ENCODE data around the gene MFGE8. TPM values are rescaled to one million over a fixed set of nuclear protein-coding genes. Genes with fewer than 3 reads are reported as not detected.

The MFGE8 gene
- polyA plus RNA-seq, 1 donor from 2014 or later = 1.1 TPM

- H3K4me2 ChIP-seq (ENCODE audit: low read length) = no peak overlapping the region
- H2AFZ ChIP-seq (ENCODE audit: low read depth, low read length) = no peak overlapping the region
- H4K20me1 ChIP-seq (ENCODE audit: insufficient read depth) = no peaks in the 10 kb centered on the region
- H3K4me3 ChIP-seq (ENCODE audit: low read length) = no peak overlapping the region
- no peaks in the 10 kb centered on the region for H3F3A ChIP-seq (ENCODE audit: insufficient read depth, low read length, poor library complexity, severe bottlenecking)
- no peak for TF ChIP-seq CTCF (IDR thresholded peaks at IDR 0.05; ENCODE audit: poor library complexity, severe bottlenecking)
- TF ChIP-seq EZH2 (IDR thresholded peaks at IDR 0.05; ENCODE audit: borderline replicate concordance, insufficient read depth, low read length, poor library complexity, severe bottlenecking) = no peak
- TF ChIP-seq REST (IDR thresholded peaks at IDR 0.05; ENCODE audit: borderline replicate concordance) = no peak
- TF ChIP-seq SMC3 (conservative IDR thresholded peaks at IDR 0.05; ENCODE audit: poor library complexity) = no peak
- no peak for TF ChIP-seq MXI1 (conservative IDR thresholded peaks at IDR 0.05; ENCODE audit: poor library complexity, severe bottlenecking)
- TF ChIP-seq POLR2AphosphoS5 (IDR thresholded peaks at IDR 0.05) = no peak
- TF ChIP-seq EP300 (conservative IDR thresholded peaks at IDR 0.05; ENCODE audit: poor library complexity, severe bottlenecking) = no peak
- no peak for TF ChIP-seq TAF1 (IDR thresholded peaks at IDR 0.05; ENCODE audit: low read depth)
- no peak for TF ChIP-seq RAD21 (conservative IDR thresholded peaks at IDR 0.05)
- H3K9ac ChIP-seq (ENCODE audit: low read length) = no peak overlapping the region
- no peaks in the 10 kb centered on the region for H3K36me3 ChIP-seq (ENCODE audit: insufficient read depth, low read length)
- H3K9me2 ChIP-seq (ENCODE audit: insufficient read depth, low read length) = no peaks in the 10 kb centered on the region
- H3K9me3 ChIP-seq (ENCODE audit: low read length) = no peaks in the 10 kb centered on the region
- H3K27me3 ChIP-seq (ENCODE audit: insufficient read depth, low read depth, low read length) = no peaks in the 10 kb centered on the region
- H3K27ac ChIP-seq (ENCODE audit: low read length) = no peak overlapping the region
- H3K79me2 ChIP-seq (replicated peaks; ENCODE audit: insufficient read depth, low read length) = no peaks in the 10 kb centered on the region
Measured at GRCh38 chr15:88902221-88902835, 10.9 kb downstream of the MFGE8 start.

GRCh38 chr15:88901508-88902220 lies 11.5 kb downstream of the MFGE8 start:
- Histone ChIP-seq H3K9ac (ENCODE audit: low read length) (no peak overlapping the region), H3K36me3 (ENCODE audit: insufficient read depth, low read length) (no peaks in the 10 kb centered on the region), H3K27ac (ENCODE audit: low read length) (no peak overlapping the region), H3K27me3 (ENCODE audit: insufficient read depth, low read depth, low read length) (no peaks in the 10 kb centered on the region), H4K20me1 (ENCODE audit: insufficient read depth) (no peaks in the 10 kb centered on the region), H3K4me2 (ENCODE audit: low read length) (no peak overlapping the region), H3K9me3 (ENCODE audit: low read length) (no peaks in the 10 kb centered on the region), H2AFZ (ENCODE audit: low read depth, low read length) (no peak overlapping the region), H3K79me2 (replicated peaks; ENCODE audit: insufficient read depth, low read length) (no peaks in the 10 kb centered on the region), H3K4me3 (ENCODE audit: low read length) (no peak overlapping the region), H3K9me2 (ENCODE audit: insufficient read depth, low read length) (no peaks in the 10 kb centered on the region), H3F3A (ENCODE audit: insufficient read depth, low read length, poor library complexity, severe bottlenecking) (no peaks in the 10 kb centered on the region)
- TF ChIP-seq EP300 (conservative IDR thresholded peaks at IDR 0.05; ENCODE audit: poor library complexity, severe bottlenecking) = no peak
